GM18526 (cell line): ENCODE results near the gene SP8.

Experiments
- POLR2A ChIP-seq: IDR thresholded peaks from 3 replicates; pipeline ENCODE4 v1.6.1; 2011; ENCODE audit not compliant: insufficient read length; ENCODE audit errors: extremely low read depth

The SP8 gene

GRCh38 chr7:20797462-20798080 is 10.9 kb upstream of the SP8 start:
- TF ChIP-seq POLR2A = no peak

GRCh38 chr7:20797042-20797461 is 10.4 kb upstream of the SP8 start:
- no peak for TF ChIP-seq POLR2A

- no peak for TF ChIP-seq POLR2A
Measured at GRCh38 chr7:20796500-20796899, 9.8 kb upstream of the SP8 start.

GRCh38 chr7:20795881-20796280 is 9.2 kb upstream of the SP8 start:
- no peak for TF ChIP-seq POLR2A

GRCh38 chr7:20795361-20795760 is 8.7 kb upstream of the SP8 start:
- TF ChIP-seq POLR2A = no peak

GRCh38 chr7:20794676-20795075 is 8.0 kb upstream of the SP8 start:
- no peak for TF ChIP-seq POLR2A

GRCh38 chr7:20793694-20794394 is 7.2 kb upstream of the SP8 start:
- TF ChIP-seq POLR2A = no peak

- TF ChIP-seq POLR2A = no peak
Measured at GRCh38 chr7:20793248-20793647, 6.6 kb upstream of the SP8 start.

GRCh38 chr7:20791538-20792434 is 5.1 kb upstream of the SP8 start:
- TF ChIP-seq POLR2A = no peak

GRCh38 chr7:20790375-20790774 is 3.7 kb upstream of the SP8 start:
- TF ChIP-seq POLR2A = no peak

GRCh38 chr7:20788420-20788990 is 1.8 kb upstream of the SP8 start:
- no peak for TF ChIP-seq POLR2A

GRCh38 chr7:20787660-20788419 is 1.2 kb upstream of the SP8 start:
- no peak for TF ChIP-seq POLR2A

GRCh38 chr7:20786421-20786778 is 286 bp downstream of the SP8 start:
- TF ChIP-seq POLR2A = no peak

- TF ChIP-seq POLR2A = no peak
Measured at GRCh38 chr7:20786049-20786412, 655 bp downstream of the SP8 start.
